CD8-positive, alpha-beta memory T cell (primary cell): ENCODE results near the gene CUL3. TPM values are rescaled to one million over a fixed set of nuclear protein-coding genes. Genes with fewer than 3 reads are reported as not detected.

ENCODE experiments used
- CTCF ChIA-PET: fragments of 350-600 bp; sonication (Branson Sonifier 250); formaldehyde crosslinking; loops from one replicate; lab custom pipeline; 2021; ENCODE audit warnings: antibody characterized with exemption; lab: Charles Lee
- POLR2A ChIA-PET: fragments of 350-600 bp; sonication (Branson Sonifier 250); formaldehyde crosslinking; loops from one replicate; lab custom pipeline; 2021; ENCODE audit warnings: antibody characterized with exemption; lab: Charles Lee
- DNase-seq, 5 donors: peaks; one replicate each; pipeline versions ENCODE4 v3.0.0 to v3.0.0-alpha.2; 2020 to 2022; ENCODE audit warnings: mixed read lengths in 1 of 5
- H3K27ac ChIP-seq: one replicate; pipeline ENCODE4 v1.7.0; 2013; ENCODE audit warnings: low read depth, mild to moderate bottlenecking, low read length, moderate library complexity
- H3K27me3 ChIP-seq: 2 replicates; pipeline ENCODE4 v1.7.0; 2013; ENCODE audit warnings: low read length, mild to moderate bottlenecking; ENCODE audit not compliant: insufficient read depth, poor library complexity, severe bottlenecking
- H3K36me3 ChIP-seq: 2 replicates; pipeline ENCODE4 v1.7.0; 2013; ENCODE audit warnings: mild to moderate bottlenecking, low read length, moderate library complexity; ENCODE audit not compliant: insufficient read depth
- H3K4me1 ChIP-seq: 2 replicates; pipeline ENCODE4 v1.7.0; 2013; ENCODE audit warnings: mild to moderate bottlenecking, low read length, moderate library complexity; ENCODE audit not compliant: insufficient read depth
- H3K4me3 ChIP-seq: 2 replicates; pipeline ENCODE4 v1.7.0; 2013; ENCODE audit warnings: mild to moderate bottlenecking, low read length
- H3K9me3 ChIP-seq: 2 replicates; pipeline ENCODE4 v1.7.0; 2013; ENCODE audit warnings: mild to moderate bottlenecking, low read length
- H3K27ac Mint-ChIP-seq, 8 donors: one replicate each; pipeline ENCODE4 v1.8.0; 2020 to 2021; ENCODE audit warnings: mixed read lengths in 8 of 8, mild to moderate bottlenecking in 6 of 8, inconsistent platforms in 3 of 8, moderate library complexity in 3 of 8
- H3K27me3 Mint-ChIP-seq, 2 donors: one replicate each; pipeline ENCODE4 v1.8.0; 2020 to 2021; ENCODE audit warnings: mixed read lengths in 2 of 2, mild to moderate bottlenecking in 1 of 2, moderate library complexity in 1 of 2
- H3K36me3 Mint-ChIP-seq, 3 donors: one replicate each; pipeline ENCODE4 v1.8.0; 2020 to 2021; ENCODE audit warnings: mixed read lengths in 3 of 3, inconsistent platforms in 1 of 3, mild to moderate bottlenecking in 1 of 3
- H3K4me1 Mint-ChIP-seq, 3 donors: one replicate each; pipeline ENCODE4 v1.8.0; 2020 to 2021; ENCODE audit warnings: mixed read lengths in 3 of 3, inconsistent platforms in 1 of 3, mild to moderate bottlenecking in 1 of 3
- H3K4me3 Mint-ChIP-seq, 7 donors: one replicate each; pipeline ENCODE4 v1.8.0; 2020 to 2021; ENCODE audit warnings: mixed read lengths in 7 of 7, mild to moderate bottlenecking in 6 of 7, moderate library complexity in 4 of 7, inconsistent platforms in 2 of 7
- H3K9me3 Mint-ChIP-seq, 5 donors: one replicate each; pipeline ENCODE4 v1.8.0; 2020 to 2022; ENCODE audit warnings: mixed read lengths in 5 of 5, mild to moderate bottlenecking in 3 of 5, moderate library complexity in 2 of 5, inconsistent platforms in 1 of 5
- polyA plus RNA-seq: library from polyadenylated mRNA; unstranded; fragments of 300-500 nt; fragmentation: Illumina TruSeq; gene quantifications from one replicate; pipeline ENCODE4 v1.2.3, GENCODE V29; 2021
- total RNA-seq, 2 experiments: library from RNA; stranded (reverse); gene quantifications; one replicate each; pipeline ENCODE4 v1.2.3, GENCODE V29; 2021

CUL3 gene
- total and polyA plus RNA-seq, 3 experiments from 2014 or later: 58.1 to 104 (median 100) TPM

DNA sequence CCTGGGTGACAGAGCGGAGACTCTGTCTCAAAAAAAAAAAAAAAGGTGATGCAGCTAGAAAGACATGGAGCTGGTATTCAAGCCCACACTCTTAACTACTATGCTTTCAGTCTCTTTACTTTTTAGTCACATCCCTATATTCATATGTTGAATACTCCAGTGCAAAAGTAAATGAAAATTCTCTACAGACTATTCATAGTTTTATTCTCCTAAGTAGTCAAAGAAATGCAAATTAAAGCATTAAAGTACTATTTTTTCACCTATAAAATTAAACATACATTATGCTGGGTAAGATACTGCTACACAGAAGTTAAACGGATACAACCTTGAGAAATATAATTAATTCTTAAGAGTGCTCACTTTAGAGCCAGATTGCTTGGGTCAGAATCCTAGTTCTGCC lies 7.6 kb downstream of the CUL3 start:
- H3K4me3 Mint-ChIP-seq: peak overlapping the region in 3 of 7 donors; percentile 15 to 68 (median 57)
- Histone ChIP-seq H3K27ac (no peak overlapping the region), H3K4me1 (peaks cover 88% of the 10 kb centered on the region), H3K4me3 (no peak overlapping the region), H3K36me3 (no peaks in the 10 kb centered on the region), H3K27me3 (no peaks in the 10 kb centered on the region), H3K9me3 (no peaks in the 10 kb centered on the region)
- H3K27me3 Mint-ChIP-seq: no peaks in the 10 kb centered on the region
- CTCF ChIA-PET: no interaction called here
- POLR2A ChIA-PET: interaction anchor here (1.3 kb wide), 1 partner anchor 8 kb away, joined by 4 read pairs; no protein-coding TSS in a partner anchor
- H3K27ac Mint-ChIP-seq: no peak overlapping the region
- no peaks in the 10 kb centered on the region for H3K9me3 Mint-ChIP-seq
- peaks cover 89 to 98% (median 96%) of the 10 kb centered on the region in 3 donors for H3K4me1 Mint-ChIP-seq
- no peak for DNase-seq
- H3K36me3 Mint-ChIP-seq: peaks cover 0 to 13% (median 3%) of the 10 kb centered on the region in 3 donors

DNA sequence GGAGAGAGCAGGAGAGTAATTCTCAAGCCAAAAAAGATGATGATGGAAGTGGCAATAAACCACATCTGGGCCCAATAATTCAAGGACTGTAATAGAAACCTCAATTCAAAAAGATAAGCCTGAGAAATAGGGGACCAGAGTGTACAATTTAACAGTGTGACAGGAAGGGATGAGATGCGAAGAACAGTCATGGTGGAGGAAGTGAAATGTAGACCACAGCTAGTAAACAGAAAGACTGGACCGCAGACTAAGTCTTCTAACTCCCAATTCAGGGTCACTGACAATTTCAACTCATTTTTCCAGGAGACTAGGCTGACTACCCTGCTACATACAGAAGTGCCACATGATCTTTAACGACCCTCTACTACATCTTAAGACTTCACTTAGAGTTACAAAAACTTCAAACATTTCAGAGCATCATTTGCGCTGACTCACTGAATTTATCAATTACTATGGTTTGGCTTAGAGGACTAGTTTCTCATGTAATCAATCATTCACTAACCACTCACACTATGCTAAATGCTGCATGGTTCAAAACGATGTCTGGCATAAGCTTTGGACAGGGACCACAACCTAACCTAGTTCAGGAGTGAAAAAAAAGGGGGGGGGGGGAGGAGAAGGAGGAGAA lies 9.0 kb downstream of the CUL3 start:
- Histone ChIP-seq H3K27ac (no peak overlapping the region), H3K27me3 (no peaks in the 10 kb centered on the region), H3K4me1 (peaks cover 89% of the 10 kb centered on the region), H3K4me3 (no peak overlapping the region), H3K36me3 (no peaks in the 10 kb centered on the region), H3K9me3 (no peaks in the 10 kb centered on the region)
- H3K36me3 Mint-ChIP-seq: peaks cover 0 to 8% (median 3%) of the 10 kb centered on the region in 3 donors
- H3K9me3 Mint-ChIP-seq: no peaks in the 10 kb centered on the region
- H3K27me3 Mint-ChIP-seq: no peaks in the 10 kb centered on the region
- ChIA-PET POLR2A (interaction anchor here (0.6 to 1.3 kb wide), 2 partner anchors 10 to 76 kb away, joined by 3 to 4 read pairs; no protein-coding TSS in a partner anchor), CTCF (interaction anchor here (1.3 kb wide), 1 partner anchor 108 kb away, joined by 3 read pairs; no protein-coding TSS in a partner anchor)
- peak overlapping the region in 5 of 8 donors; percentile 48 to 86 (median 53) for H3K27ac Mint-ChIP-seq
- no peak for DNase-seq
- H3K4me3 Mint-ChIP-seq: peak overlapping the region; percentile 28 to 68 (median 57)
- peaks cover 94 to 100% (median 98%) of the 10 kb centered on the region in 3 donors for H3K4me1 Mint-ChIP-seq

DNA sequence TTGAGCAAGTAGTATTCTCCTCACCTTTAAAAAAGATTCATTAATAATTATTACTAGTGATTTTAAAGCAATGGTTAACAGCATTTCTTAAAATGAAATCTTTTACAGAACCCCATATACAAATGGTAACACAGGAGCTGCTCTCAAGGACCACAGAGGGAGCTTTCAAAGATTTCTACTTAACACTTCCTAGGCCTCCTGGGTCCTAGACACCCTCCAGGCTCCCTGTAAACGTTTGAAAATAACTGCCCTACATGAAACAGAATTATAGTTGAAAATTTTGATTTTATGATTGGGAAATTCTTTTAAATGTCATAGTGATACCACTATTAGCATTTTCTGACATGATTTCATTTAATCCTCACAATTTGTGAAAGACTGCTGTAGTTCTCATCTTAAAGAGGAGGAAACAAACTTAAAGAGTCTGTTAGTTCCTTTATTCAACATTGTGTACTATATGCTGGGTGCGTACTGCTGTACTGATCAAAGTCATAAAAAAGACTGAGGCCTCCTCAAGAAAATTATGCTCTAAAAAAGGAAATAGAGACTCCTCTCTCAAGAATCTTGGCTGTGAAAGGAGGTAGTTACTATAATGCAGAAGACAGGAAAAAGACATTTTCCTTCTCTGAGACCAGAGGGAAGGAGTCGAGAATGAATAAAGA lies 10.6 kb downstream of the CUL3 start:
- Histone ChIP-seq H3K4me3 (peak overlapping the region; percentile 20), H3K9me3 (no peaks in the 10 kb centered on the region), H3K27me3 (no peaks in the 10 kb centered on the region), H3K27ac (no peak overlapping the region), H3K4me1 (peaks cover 85% of the 10 kb centered on the region), H3K36me3 (no peaks in the 10 kb centered on the region)
- ChIA-PET POLR2A (interaction anchor here (1.2 kb wide), 1 partner anchor 10 kb away, joined by 5 read pairs; no protein-coding TSS in a partner anchor), CTCF (interaction anchor here (1.3 kb wide), 1 partner anchor 106 kb away, joined by 3 read pairs; no protein-coding TSS in a partner anchor)
- DNase-seq: no peak
- Mint-ChIP-seq H3K36me3 (peaks cover 0 to 2% (median 0%) of the 10 kb centered on the region in 3 donors), H3K27ac (peak overlapping the region in 4 of 8 donors; percentile 5 to 53 (median 28)), H3K9me3 (no peaks in the 10 kb centered on the region), H3K4me3 (peak overlapping the region; percentile 7 to 75 (median 62)), H3K4me1 (peaks cover 91 to 100% (median 99%) of the 10 kb centered on the region in 3 donors), H3K27me3 (no peaks in the 10 kb centered on the region)

DNA sequence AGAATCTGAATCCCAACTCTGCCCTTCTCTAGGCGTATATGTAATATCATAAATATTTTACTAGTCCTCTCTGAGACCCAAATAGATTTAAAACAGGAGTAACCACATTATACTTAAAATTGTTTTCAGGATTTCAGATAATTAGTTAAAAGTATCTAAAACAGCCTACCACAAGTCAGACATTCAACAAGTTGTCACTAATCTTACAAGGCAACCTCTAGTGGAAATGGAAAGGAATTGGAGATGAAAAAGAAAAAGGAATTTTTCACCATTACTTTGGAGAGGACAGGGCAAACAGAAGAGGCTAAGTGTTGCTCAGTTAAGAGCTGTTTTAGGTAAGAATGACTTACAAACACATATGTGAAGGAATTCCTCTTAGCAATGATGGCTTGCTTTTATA lies 11.4 kb downstream of the CUL3 start:
- Histone ChIP-seq H3K27me3 (no peaks in the 10 kb centered on the region), H3K9me3 (no peaks in the 10 kb centered on the region), H3K36me3 (no peaks in the 10 kb centered on the region), H3K27ac (no peak overlapping the region), H3K4me3 (no peak overlapping the region), H3K4me1 (peaks cover 80% of the 10 kb centered on the region)
- Mint-ChIP-seq H3K4me3 (peak overlapping the region in 6 of 7 donors; percentile 0 to 70 (median 59)), H3K4me1 (peaks cover 87 to 100% (median 99%) of the 10 kb centered on the region in 3 donors), H3K27ac (peak overlapping the region in 1 of 8 donors; percentile 4), H3K27me3 (no peaks in the 10 kb centered on the region), H3K9me3 (no peaks in the 10 kb centered on the region), H3K36me3 (peaks cover 0 to 2% (median 0%) of the 10 kb centered on the region in 3 donors)
- ChIA-PET CTCF (no interaction called here), POLR2A (no interaction called here)
- DNase-seq: no peak

DNA sequence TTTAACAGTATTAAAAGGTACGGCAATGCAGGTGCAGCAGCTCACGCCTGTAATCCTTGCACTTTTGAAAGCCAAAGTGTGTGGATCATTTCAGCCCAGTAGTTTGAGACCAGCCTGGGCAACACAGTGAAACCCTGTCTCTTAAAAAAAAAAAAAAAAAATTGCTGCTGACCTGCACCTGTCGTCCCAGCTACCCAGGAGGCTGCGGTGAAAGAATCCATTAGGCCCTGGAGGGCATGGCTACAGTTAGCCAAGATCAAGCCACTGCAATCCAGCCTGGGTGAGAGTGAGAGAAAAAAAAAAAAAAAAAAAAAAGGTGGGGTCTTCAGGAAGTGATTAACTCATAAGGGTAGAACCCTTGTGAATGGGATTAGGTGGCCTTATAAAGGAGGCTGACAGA lies 12.8 kb downstream of the CUL3 start:
- Histone ChIP-seq H3K36me3 (no peaks in the 10 kb centered on the region), H3K27ac (no peak overlapping the region), H3K9me3 (no peaks in the 10 kb centered on the region), H3K4me1 (peaks cover 79% of the 10 kb centered on the region), H3K27me3 (no peaks in the 10 kb centered on the region), H3K4me3 (no peak overlapping the region)
- H3K4me3 Mint-ChIP-seq: peak overlapping the region in 5 of 7 donors; percentile 25 to 60 (median 47)
- no peak overlapping the region for H3K27ac Mint-ChIP-seq
- no peak for DNase-seq
- H3K36me3 Mint-ChIP-seq: peaks cover 4 to 8% (median 6%) of the 10 kb centered on the region in 3 donors
- H3K4me1 Mint-ChIP-seq: peaks cover 84 to 99% (median 98%) of the 10 kb centered on the region in 3 donors
- H3K9me3 Mint-ChIP-seq: peaks cover 0 to 4% (median 0%) of the 10 kb centered on the region in 5 donors
- ChIA-PET CTCF (interaction anchor here (0.7 kb wide), 1 partner anchor 52 kb away, joined by 3 read pairs; no protein-coding TSS in a partner anchor), POLR2A (no interaction called here)
- H3K27me3 Mint-ChIP-seq: no peaks in the 10 kb centered on the region

DNA sequence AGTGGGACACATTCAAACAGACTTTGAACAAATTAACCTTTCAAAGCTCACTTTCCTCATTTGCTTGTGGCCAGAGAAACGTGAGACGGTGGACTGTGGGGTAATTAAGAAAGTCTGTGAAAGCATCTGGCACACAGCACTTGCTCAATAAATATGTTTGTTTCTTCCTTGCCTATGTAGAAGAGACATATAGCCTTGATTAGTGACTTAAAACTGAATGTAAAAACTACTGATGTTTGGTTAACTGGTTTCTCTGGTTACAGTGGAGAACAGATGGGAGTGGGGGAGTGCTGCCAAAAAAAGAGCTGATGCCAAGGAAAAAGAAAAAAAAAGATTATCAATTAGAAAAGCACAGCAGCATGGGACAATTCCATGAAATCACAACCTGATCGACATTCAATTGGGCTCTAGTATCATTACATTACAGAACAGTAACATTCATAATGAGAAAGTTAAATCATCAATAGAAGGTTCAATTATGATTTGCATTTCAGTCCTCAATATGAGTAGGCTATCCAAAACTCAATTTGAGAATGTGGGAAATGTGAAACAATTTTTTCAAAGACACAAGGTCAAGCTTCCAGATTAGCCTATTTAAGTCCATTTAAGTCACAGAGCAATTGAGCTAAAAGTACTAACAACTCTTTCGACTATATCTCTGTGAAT lies 14.7 kb downstream of the CUL3 start:
- peaks cover 6 to 21% (median 8%) of the 10 kb centered on the region in 3 donors for H3K36me3 Mint-ChIP-seq
- POLR2A ChIA-PET: no interaction called here

DNA sequence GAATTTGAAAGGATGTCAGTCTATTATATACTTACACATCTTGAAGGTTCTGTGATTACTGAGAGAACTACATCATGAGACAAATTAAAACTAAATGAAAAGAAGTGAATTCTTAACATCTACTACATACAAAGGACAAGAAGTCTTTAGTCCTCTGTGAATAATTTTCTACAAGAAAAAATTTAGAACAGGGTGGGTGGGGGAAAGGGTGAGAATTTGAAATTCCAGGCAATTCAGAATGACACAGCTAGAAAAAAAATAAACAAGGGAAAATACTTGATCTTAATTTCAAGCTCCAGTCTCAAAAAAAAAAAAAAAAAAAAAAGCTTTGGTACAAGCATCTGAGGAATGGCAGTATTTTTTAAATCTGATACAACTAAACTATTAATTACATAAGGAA lies 15.5 kb downstream of the CUL3 start:
- Mint-ChIP-seq H3K27ac (no peak overlapping the region), H3K4me1 (peaks cover 72 to 81% (median 72%) of the 10 kb centered on the region in 3 donors), H3K36me3 (peaks cover 6 to 24% (median 9%) of the 10 kb centered on the region in 3 donors), H3K4me3 (peak overlapping the region in 3 of 7 donors; percentile 24 to 55 (median 45)), H3K9me3 (peaks cover 0 to 4% (median 0%) of the 10 kb centered on the region in 5 donors), H3K27me3 (no peaks in the 10 kb centered on the region)
- H3K36me3 ChIP-seq: peaks cover 3% of the 10 kb centered on the region
- peaks cover 6% of the 10 kb centered on the region for H3K9me3 ChIP-seq
- no peak overlapping the region for H3K27ac ChIP-seq
- no peak overlapping the region for H3K4me3 ChIP-seq
- no peaks in the 10 kb centered on the region for H3K27me3 ChIP-seq
- peaks cover 74% of the 10 kb centered on the region for H3K4me1 ChIP-seq
- POLR2A ChIA-PET: no interaction called here
- no peak for DNase-seq
- CTCF ChIA-PET: no interaction called here

More for the DNA sequence above, 14.7 kb downstream of the CUL3 start:
- H3K4me1 ChIP-seq: peaks cover 74% of the 10 kb centered on the region
- peaks cover 0 to 4% (median 0%) of the 10 kb centered on the region in 5 donors for H3K9me3 Mint-ChIP-seq
- H3K4me3 Mint-ChIP-seq: peak overlapping the region; percentile 11 to 76 (median 45)
- H3K4me1 Mint-ChIP-seq: peaks cover 80 to 81% (median 80%) of the 10 kb centered on the region in 3 donors
- peaks cover 6% of the 10 kb centered on the region for H3K9me3 ChIP-seq
- H3K36me3 ChIP-seq: peaks cover 3% of the 10 kb centered on the region
- CTCF ChIA-PET: no interaction called here
- H3K27me3 Mint-ChIP-seq: no peaks in the 10 kb centered on the region
- no peak for DNase-seq
- H3K27me3 ChIP-seq: no peaks in the 10 kb centered on the region
- H3K27ac Mint-ChIP-seq: peak overlapping the region in 3 of 8 donors; percentile 14 to 27 (median 26)
- no peak overlapping the region for H3K27ac ChIP-seq
- H3K4me3 ChIP-seq: no peak overlapping the region
